NB4 (cell line): ENCODE data around the gene KRT10.

ENCODE experiments used
- DNase-seq: peaks from one replicate; pipeline ENCODE4 v3.0.0; 2010; ENCODE audit warnings: low read depth
- H3K4me3 ChIP-seq: one replicate; pipeline ENCODE4 v1.5.1; 2011; ENCODE audit warnings: mild to moderate bottlenecking, low read depth, low read length, moderate library complexity
- CTCF ChIP-seq: IDR thresholded peaks from one replicate; pipeline ENCODE4 v1.5.1; 2012; ENCODE audit warnings: low read depth, low read length
- MAX ChIP-seq: IDR thresholded peaks from 2 replicates; pipeline ENCODE4 v1.6.1; 2011; ENCODE audit warnings: low read depth, low read length
- MYC ChIP-seq: IDR thresholded peaks from 2 replicates; pipeline ENCODE4 v1.6.1; 2011; ENCODE audit warnings: low read depth, low read length
- POLR2A ChIP-seq: IDR thresholded peaks from 2 replicates; pipeline ENCODE4 v1.6.1; 2011; ENCODE audit warnings: mild to moderate bottlenecking; ENCODE audit not compliant: insufficient read length; ENCODE audit errors: extremely low read depth

KRT10 gene

GRCh38 chr17:40809721-40810421 is 12.5 kb downstream of the KRT10 start:
- H3K4me3 ChIP-seq, result no peak overlapping the region
- TF ChIP-seq MAX (no peak), CTCF (no peak), POLR2A (no peak), MYC (no peak)
- DNase-seq, result no peak

- DNase-seq, result no peak
- TF ChIP-seq MYC (no peak), CTCF (no peak), POLR2A (no peak), MAX (no peak)
- H3K4me3 ChIP-seq, result no peak overlapping the region
Measured at GRCh38 chr17:40806131-40806530, 16.3 kb downstream of the KRT10 start.

- no peak overlapping the region for H3K4me3 ChIP-seq
- DNase-seq, result peak; percentile 66
- TF ChIP-seq POLR2A, result no peak
- TF ChIP-seq MAX, result 0 out of 2 replicates have a peak, but pooled peaks have one; percentile 31
- no peak for TF ChIP-seq MYC
- peak; percentile 88 for TF ChIP-seq CTCF
Measured at GRCh38 chr17:40803617-40804082, 18.8 kb downstream of the KRT10 start.

GRCh38 chr17:40801157-40801556 is 21.3 kb downstream of the KRT10 start:
- no peak overlapping the region for H3K4me3 ChIP-seq
- DNase-seq, result no peak
- TF ChIP-seq MYC (no peak), CTCF (no peak), MAX (no peak), POLR2A (no peak)

GRCh38 chr17:40800381-40800780 is 22.0 kb downstream of the KRT10 start:
- no peak for TF ChIP-seq MAX
- no peak for TF ChIP-seq CTCF
- no peak for DNase-seq
- no peak overlapping the region for H3K4me3 ChIP-seq

GRCh38 chr17:40799859-40800258 is 22.6 kb downstream of the KRT10 start, which contains the start of gene KRT28:
KRT28 (minus strand) TSS chr17:40799959; CDS start chr17:40799893, 66 bp downstream.
- no peak for TF ChIP-seq POLR2A
- no peak for TF ChIP-seq MYC
- TF ChIP-seq CTCF, result no peak
- TF ChIP-seq MAX, result no peak
- no peak for DNase-seq
- no peak within 1 kb of the TSS for H3K4me3 ChIP-seq
